HG03378 (cell line): ENCODE data around the gene SMPD3.

Source experiments
- ATAC-seq: cut with Tn5 transposase; IDR thresholded peaks from one replicate; pipeline ENCODE4 v1.9.1; 2021; ENCODE audit warnings: mild to moderate bottlenecking, moderate library complexity; ENCODE audit not compliant: unreplicated experiment

SMPD3 gene

GRCh38 chr16:68385371-68385770 is 62.9 kb downstream of the SMPD3 start:
- no peak for ATAC-seq

GRCh38 chr16:68384288-68385161 is 63.8 kb downstream of the SMPD3 start:
- no peak for ATAC-seq

GRCh38 chr16:68383858-68384257 is 64.5 kb downstream of the SMPD3 start:
- no peak for ATAC-seq

GRCh38 chr16:68382296-68382718 is 66.0 kb downstream of the SMPD3 start:
- no peak for ATAC-seq

GRCh38 chr16:68381363-68381724 is 67.0 kb downstream of the SMPD3 start:
- ATAC-seq: no peak

GRCh38 chr16:68380676-68381362 is 67.5 kb downstream of the SMPD3 start:
- ATAC-seq: no peak

GRCh38 chr16:68380348-68380670 is 68.0 kb downstream of the SMPD3 start:
- ATAC-seq: no peak

- ATAC-seq: no peak
Measured at GRCh38 chr16:68379472-68380347, 68.6 kb downstream of the SMPD3 start.

GRCh38 chr16:68378436-68379415 is 69.6 kb downstream of the SMPD3 start:
- ATAC-seq: no peak

- ATAC-seq: no peak
Measured at GRCh38 chr16:68377667-68378393, 70.5 kb downstream of the SMPD3 start.

- ATAC-seq: no peak
Measured at GRCh38 chr16:68377221-68377620, 71.1 kb downstream of the SMPD3 start.

GRCh38 chr16:68376590-68376989 is 71.7 kb downstream of the SMPD3 start:
- no peak for ATAC-seq

- no peak for ATAC-seq
Measured at GRCh38 chr16:68375801-68376536, 72.3 kb downstream of the SMPD3 start.

- ATAC-seq: no peak
Measured at GRCh38 chr16:68374961-68375660, 73.2 kb downstream of the SMPD3 start.

GRCh38 chr16:68374246-68374805 is 74.0 kb downstream of the SMPD3 start:
- ATAC-seq: no peak

- no peak for ATAC-seq
Measured at GRCh38 chr16:68373528-68374245, 74.6 kb downstream of the SMPD3 start.

GRCh38 chr16:68372806-68373205 is 75.5 kb downstream of the SMPD3 start:
- ATAC-seq: no peak
